Measurements from ENCODE around the gene HSF4.

- no peak for TF ChIP-seq FOS (IDR thresholded peaks at IDR 0.05; ENCODE audit: low read depth, low read length)
- TF ChIP-seq SMC3 (IDR thresholded peaks at IDR 0.05; ENCODE audit: low read depth, low read length): no peak
- no peak for TF ChIP-seq CTCF (conservative IDR thresholded peaks at IDR 0.05; ENCODE audit: low read depth, low read length)
- TF ChIP-seq, protein P1, sequence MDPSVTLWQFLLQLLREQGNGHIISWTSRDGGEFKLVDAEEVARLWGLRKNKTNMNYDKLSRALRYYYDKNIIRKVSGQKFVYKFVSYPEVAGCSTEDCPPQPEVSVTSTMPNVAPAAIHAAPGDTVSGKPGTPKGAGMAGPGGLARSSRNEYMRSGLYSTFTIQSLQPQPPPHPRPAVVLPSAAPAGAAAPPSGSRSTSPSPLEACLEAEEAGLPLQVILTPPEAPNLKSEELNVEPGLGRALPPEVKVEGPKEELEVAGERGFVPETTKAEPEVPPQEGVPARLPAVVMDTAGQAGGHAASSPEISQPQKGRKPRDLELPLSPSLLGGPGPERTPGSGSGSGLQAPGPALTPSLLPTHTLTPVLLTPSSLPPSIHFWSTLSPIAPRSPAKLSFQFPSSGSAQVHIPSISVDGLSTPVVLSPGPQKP (IDR thresholded peaks at IDR 0.05; ENCODE audit: borderline replicate concordance, low read depth, low read length): no peak
- TF ChIP-seq MXI1 (IDR thresholded peaks at IDR 0.05; ENCODE audit: borderline replicate concordance, low read depth, low read length): no peak
Measured at GRCh38 chr16:67206129-67206837, 41.7 kb downstream of the HSF4 start.
